Measurements from ENCODE around the gene E4F1. TPM values are rescaled to one million over a fixed set of nuclear protein-coding genes. Genes with fewer than 3 reads are reported as not detected.

Gene E4F1, protein sequence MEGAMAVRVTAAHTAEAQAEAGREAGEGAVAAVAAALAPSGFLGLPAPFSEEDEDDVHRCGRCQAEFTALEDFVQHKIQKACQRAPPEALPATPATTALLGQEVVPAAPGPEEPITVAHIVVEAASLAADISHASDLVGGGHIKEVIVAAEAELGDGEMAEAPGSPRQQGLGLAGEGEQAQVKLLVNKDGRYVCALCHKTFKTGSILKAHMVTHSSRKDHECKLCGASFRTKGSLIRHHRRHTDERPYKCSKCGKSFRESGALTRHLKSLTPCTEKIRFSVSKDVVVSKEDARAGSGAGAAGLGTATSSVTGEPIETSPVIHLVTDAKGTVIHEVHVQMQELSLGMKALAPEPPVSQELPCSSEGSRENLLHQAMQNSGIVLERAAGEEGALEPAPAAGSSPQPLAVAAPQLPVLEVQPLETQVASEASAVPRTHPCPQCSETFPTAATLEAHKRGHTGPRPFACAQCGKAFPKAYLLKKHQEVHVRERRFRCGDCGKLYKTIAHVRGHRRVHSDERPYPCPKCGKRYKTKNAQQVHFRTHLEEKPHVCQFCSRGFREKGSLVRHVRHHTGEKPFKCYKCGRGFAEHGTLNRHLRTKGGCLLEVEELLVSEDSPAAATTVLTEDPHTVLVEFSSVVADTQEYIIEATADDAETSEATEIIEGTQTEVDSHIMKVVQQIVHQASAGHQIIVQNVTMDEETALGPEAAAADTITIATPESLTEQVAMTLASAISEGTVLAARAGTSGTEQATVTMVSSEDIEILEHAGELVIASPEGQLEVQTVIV
- 18.7 to 26.9 TPM (median 24.7 TPM) in 5 replicates for total RNA-seq (2022; extraction: Qiagen RNA extraction)

DNA sequence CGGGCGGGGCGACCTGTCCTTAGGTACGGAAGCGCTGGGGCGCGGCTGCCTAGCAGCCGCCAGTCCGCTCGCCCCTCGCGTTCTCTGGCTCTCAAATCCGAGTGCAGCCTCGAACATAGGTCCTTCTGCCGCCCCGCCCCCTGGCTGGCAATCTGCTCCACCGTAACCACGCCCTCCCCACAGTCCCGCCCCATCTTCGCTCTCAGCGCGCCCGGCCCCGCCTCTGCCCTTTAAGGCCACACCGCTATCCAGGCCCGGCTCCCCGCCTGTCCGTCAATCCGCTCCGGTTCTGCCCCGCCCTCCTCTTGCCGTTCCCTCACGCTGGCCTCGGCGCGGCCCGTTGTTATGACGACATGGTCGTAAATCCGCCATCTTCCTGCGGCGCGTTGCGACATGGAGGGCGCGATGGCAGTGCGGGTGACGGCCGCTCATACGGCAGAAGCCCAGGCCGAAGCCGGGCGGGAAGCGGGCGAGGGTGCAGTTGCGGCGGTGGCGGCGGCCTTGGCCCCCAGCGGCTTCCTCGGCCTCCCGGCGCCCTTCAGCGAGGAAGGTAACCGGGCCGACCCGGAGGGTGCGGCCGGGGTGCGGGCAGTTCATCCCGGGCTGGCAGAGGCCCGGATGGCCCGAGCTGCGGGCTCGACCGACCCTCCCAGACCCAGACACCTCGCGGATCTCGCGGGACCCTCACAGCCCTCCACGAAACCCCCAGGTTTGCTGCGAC is at the start of gene E4F1:
Gene E4F1 (plus strand): TSS at position 371 of the 721 bp plus-strand sequence. CDS start 23 bp downstream, at position 394.

DNA sequence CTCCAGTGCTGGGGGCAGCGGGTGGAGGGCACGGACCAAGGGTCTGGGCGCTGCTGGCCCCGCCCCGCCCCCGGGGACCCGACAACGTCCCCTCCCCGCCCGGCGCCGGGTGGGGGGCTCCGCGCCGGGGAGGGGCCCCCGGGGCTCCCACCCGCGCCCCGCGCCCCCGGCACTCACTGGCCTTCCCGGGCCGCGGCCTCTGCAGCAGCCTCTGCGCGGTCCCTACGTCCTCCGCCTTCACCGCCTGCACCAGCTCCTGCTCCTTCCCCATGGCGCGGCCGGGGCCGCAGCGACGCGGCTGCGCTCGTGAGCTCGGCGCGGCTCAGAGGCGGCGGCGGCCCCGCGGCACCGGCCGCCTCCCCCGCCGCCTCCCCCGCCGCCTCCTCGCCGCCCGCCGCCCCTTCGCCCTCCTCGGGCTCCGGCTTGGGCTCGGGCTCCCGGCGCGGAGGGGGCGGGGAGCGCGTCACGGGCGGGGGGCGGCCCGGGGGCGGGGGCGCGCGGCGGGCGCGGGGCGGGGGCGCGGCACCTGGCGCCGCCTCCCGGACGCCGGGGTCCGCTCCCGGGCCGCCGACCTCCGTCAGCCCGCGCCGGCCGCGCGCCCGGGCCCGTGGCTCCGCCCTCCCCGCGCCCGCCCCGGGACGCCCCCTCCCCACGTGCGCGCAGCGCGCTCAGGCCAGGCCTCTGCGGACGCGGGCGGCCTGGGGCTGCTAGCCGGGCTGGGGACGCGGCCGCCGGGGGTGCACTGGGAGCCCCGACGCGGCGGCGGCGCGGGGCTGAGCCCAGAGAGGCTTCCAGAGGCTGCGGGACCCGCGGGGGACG is 27.0 kb upstream of the E4F1 start, which contains the start of gene CASKIN1:
Gene CASKIN1 (minus strand): TSS at position 444 of the 819 bp plus-strand sequence. CDS start 173 bp downstream, at position 271.

DNA sequence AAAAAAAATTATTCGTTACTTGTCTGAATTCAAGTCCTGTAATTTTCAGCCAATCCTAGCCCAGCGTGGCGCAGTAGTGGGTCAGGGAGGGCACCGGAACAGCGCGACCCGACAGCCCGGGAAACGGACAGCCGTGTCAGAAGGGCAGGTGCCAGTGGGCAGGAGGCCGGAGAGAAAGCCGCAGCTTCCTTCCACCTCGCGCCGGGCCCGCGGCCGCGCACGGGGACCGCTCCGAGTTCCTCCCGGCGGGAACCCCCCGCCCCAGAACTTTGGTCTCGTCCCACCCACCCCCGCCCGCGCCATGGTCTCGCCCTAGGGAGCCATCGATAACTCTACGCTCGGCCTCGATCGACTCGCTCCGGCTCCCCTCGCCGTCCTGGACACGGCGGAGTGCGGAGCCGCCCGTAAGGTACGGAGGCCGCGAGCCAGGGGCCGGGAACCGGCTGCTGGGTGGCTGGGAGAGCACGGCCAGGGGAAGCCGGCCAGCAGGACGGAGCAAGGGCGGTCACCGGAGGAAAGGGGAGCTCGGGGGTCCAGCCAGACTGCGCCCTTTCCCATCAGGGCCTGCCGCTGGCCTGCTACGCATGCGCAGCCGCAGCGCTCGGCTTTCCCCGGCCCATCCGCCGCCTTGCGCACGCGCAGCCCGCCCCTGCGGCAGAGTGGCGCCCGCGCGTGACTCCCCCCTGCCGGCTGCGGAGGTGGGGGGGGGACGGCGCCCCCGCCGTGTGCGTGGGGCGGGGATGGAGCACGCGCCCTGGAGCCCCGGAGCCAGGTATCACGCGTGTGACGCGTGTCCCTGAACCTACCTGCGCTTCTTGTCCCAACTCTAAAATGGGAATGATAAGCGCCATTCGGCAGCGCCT is 18.1 kb upstream of the E4F1 start, which contains the start of gene MLST8:
Gene MLST8 (plus strand): TSS at position 351 of the 863 bp plus-strand sequence. CDS start 632 bp downstream, outside the sequence.

DNA sequence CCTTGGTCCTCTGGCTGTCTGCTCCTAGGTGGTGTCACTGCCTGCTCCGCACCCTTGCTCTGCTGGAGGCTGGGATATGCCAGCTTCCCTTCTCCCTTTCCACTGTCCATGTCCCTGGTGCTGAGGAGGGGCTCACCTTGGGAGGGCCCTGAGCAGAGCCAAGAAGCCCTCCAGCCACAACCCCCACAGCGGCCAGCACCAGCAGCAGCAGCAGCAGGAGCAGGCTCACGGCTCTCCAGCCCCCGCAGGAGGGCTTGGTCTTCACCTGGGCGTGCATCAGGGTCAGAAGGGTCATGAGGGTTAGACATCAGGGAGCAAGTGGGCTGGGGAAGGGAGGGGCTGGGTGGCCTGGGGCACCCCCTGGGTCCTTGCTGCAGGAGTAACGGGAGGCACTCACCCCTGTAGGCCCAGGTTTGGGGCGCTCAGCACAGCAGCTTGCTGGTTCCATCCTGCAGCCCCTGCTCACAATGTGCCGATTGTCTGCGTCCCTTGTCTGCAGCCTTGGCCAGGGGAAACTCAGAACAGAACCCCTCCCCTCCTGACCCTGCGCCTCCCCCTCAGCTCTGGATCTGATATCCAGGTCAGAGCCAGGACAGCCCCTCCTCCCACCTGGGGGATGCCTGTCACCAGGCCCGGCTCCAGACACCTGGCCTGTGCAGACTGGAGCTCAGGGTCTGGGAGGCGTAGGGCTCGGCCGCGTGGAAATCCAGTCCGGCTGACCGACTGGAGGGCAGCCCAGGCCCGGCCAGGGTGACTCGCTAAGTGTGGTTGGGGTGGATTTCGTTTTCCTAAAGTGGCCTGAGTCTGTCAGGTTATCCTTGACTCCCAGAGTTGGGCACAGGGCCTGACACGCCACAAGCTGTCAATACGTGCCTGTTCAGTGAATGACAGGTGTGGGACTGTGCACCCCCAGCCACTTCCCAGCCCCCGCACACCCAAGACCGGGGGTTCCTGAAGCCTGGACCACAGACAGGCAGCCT is 12.7 kb upstream of the E4F1 start, which contains the start of gene BRICD5:
Gene BRICD5 (minus strand): TSS at position 478 of the 980 bp plus-strand sequence. CDS start 30 bp downstream, at position 448.

DNA sequence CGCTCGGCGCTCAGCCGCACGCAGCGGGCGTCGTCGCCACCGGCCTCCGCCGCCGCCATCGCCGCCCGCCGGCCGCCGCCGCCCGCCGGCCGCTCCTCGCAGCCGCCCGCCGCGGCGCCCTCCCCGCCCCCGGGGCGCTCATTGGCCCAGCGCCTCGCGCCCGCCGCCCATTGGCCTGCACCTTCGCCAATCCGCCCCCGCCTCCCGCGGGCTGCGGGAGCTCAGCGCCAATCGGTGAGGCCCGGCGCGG is 8.7 kb upstream of the E4F1 start, which contains the start of gene PGP:
Gene PGP (minus strand): TSS at position 122 of the 250 bp plus-strand sequence. CDS start 63 bp downstream, at position 59.

DNA sequence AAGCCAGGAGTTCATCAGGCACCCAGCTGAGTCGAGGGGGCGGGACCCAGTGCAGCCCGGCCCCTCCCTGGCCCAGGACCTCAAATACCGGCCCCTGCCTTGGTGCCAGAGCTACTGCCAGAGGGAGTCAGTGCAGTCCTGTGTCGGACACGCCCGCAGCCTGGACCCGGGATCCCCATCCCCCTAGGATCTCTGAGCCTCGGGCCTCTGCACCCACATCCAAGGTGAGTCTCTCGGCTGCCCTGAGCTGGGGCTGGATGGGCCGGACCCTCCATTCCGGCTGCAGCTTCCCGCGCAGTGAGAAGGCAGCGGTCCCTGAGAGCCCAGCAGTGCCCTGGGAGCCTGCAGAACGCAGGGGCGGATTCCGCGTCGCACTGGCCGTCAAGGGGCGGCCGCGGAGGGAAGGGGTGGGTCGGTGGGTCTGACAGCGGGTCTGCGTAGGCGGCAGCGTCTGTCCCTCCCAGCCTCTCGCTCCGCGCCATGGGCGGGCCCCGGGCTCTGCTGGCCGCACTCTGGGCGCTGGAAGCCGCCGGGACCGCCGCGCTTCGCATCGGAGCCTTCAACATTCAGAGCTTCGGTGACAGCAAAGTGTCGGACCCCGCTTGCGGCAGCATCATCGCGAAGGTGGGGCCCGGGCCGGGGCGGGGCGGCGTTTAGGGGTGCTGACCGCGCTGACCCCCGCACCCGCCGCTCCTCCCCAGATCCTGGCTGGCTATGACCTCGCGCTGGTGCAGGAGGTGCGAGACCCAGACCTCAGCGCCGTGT is 13.1 kb downstream of the E4F1 start, which contains the start of gene DNASE1L2:
Gene DNASE1L2 (plus strand): TSS at position 108 of the 765 bp plus-strand sequence. CDS start 373 bp downstream, at position 481.

DNA sequence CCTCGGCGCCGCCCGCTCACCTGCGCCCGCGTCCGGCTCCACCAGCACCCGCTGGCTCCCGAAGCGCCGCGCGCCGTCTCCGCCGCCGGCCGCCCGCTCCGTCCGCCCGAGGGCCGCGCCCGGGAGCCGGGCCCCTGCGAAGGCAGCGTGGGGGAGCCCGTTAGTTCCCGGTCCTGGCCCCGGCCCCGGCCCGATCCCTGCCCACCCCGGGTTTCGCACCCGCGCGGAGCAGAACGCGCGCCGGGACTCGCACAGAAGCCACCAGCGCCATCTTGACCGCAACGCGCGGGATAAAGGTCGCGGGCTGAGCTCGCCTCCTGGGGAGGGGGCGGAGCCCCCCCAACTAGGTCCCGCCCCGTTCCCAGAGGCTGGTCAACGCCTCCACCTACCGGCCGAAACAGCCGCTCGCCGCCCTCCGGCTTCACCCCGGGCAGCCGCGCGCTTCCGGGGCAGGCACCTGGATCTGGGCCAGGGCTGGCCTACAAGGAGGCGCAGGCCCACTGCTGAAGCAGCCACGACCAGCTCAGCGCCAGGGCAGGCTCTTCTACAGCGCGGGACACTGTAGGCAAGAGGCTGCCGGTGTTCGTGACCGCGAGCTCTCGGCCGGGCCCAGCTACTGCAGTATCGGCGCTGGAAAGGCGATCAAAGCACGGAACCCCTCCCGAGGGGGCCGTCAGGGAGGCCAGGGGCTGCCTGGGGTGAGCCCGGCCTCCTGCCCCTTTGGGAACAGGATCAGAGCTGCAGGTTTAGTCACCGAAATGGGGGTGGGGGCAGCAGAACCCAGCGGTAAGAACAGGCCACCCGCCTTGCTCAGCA is 28.1 kb downstream of the E4F1 start, which contains the start of gene ECI1:
Gene ECI1 (minus strand): TSS at position 292 of the 816 bp plus-strand sequence. CDS start 21 bp downstream, at position 271.

DNA sequence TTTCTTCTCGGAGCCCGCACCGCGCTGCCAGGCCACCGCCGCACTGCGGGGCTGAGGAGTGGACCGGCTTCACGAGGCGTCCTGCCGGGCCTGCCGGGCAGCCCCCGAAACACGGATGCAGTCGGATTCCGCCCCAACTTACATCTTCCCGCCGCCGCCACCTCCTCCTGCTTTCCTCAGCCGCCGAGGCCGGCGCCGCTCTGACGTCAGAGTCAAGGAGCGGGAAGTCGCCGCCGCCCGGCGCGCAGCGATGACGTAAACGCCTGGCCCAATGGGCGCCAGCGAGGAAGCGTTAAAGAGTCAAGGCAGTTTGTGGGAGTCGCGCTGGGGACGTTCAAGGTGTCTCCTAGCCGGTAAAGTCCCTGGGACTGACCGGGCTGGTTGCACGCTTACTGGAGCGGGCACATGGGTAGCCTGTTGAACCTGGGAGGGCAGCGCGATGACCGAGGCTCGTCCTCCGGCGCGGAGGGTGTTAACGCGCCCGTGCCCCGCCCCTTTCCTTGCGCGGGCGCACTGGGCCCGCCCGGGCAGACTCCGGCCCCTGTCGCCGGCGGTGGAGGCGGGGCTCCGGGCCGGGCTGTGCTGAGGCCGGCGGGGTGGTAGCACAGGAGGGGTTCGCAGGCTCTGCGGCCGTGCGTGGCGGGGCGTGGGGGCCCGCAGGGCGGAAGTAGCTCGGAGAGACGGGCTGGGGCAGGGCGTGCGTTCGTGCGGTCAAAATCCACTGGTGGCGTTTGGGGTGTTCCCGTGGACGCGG is 44.7 kb downstream of the E4F1 start, which contains the start of gene RNPS1:
Gene RNPS1 (minus strand): TSS at position 214 of the 754 bp plus-strand sequence. CDS start 3,483 bp downstream, outside the sequence.

Other genes starting within 250 kb of the E4F1 start
- 0.08 to 0.31 TPM (median 0.28 TPM) in 5 replicates for gene NOXO1, start 242.1 kb upstream of the E4F1 start, total RNA-seq (2022; extraction: Qiagen RNA extraction)
- gene GFER, start 239.4 kb upstream of the E4F1 start, total RNA-seq (2022; extraction: Qiagen RNA extraction): 23.0 to 44.4 TPM (median 40.1 TPM) in 5 replicates
- 5.0 to 9.3 TPM (median 8.2 TPM) in 5 replicates for gene SYNGR3, start 233.6 kb upstream of the E4F1 start, total RNA-seq (2022; extraction: Qiagen RNA extraction)
- 47.7 to 63.8 TPM (median 61.2 TPM) in 5 replicates for gene ZNF598, start 213.8 kb upstream of the E4F1 start, total RNA-seq (2022; extraction: Qiagen RNA extraction)
- gene NPW, start 203.8 kb upstream of the E4F1 start, total RNA-seq (2022; extraction: Qiagen RNA extraction): 0.65 to 1.4 TPM (median 0.88 TPM) in 5 replicates
- 45.2 to 69.1 TPM (median 66.9 TPM) in 5 replicates for gene NHERF2, start 196.7 kb upstream of the E4F1 start, total RNA-seq (2022; extraction: Qiagen RNA extraction)
- 36.2 to 51.1 TPM (median 47.9 TPM) in 5 replicates for gene NTHL1, start 175.8 kb upstream of the E4F1 start, total RNA-seq (2022; extraction: Qiagen RNA extraction)
- gene TSC2, start 175.6 kb upstream of the E4F1 start, total RNA-seq (2022; extraction: Qiagen RNA extraction): 32.0 to 40.6 TPM (median 34.1 TPM) in 5 replicates
- gene PKD1, start 87.7 kb upstream of the E4F1 start, total RNA-seq (2022; extraction: Qiagen RNA extraction): 34.4 to 54.4 TPM (median 49.3 TPM) in 5 replicates
- 1.9 to 4.4 TPM (median 3.3 TPM) in 5 replicates for gene RAB26, start 75.0 kb upstream of the E4F1 start, total RNA-seq (2022; extraction: Qiagen RNA extraction)
- 39.0 to 55.8 TPM (median 49.7 TPM) in 5 replicates for gene TRAF7, start 67.8 kb upstream of the E4F1 start, total RNA-seq (2022; extraction: Qiagen RNA extraction)
- 0.23 to 1.00 TPM (median 0.47 TPM) in 5 replicates for gene CASKIN1, start 27.0 kb upstream of the E4F1 start, total RNA-seq (2022; extraction: Qiagen RNA extraction)
- 39.9 to 53.2 TPM (median 51.0 TPM) in 5 replicates for gene MLST8, start 18.1 kb upstream of the E4F1 start, total RNA-seq (2022; extraction: Qiagen RNA extraction)
- gene BRICD5, start 12.7 kb upstream of the E4F1 start, total RNA-seq (2022; extraction: Qiagen RNA extraction): 1.5 to 4.8 TPM (median 3.4 TPM) in 5 replicates
- 14.8 to 35.7 TPM (median 32.9 TPM) in 5 replicates for gene PGP, start 8.8 kb upstream of the E4F1 start, total RNA-seq (2022; extraction: Qiagen RNA extraction)
- 0.60 to 1.7 TPM (median 1.3 TPM) in 5 replicates for gene DNASE1L2, start 12.9 kb downstream of the E4F1 start, total RNA-seq (2022; extraction: Qiagen RNA extraction)
- 48.5 to 95.5 TPM (median 93.6 TPM) in 5 replicates for gene ECI1, start 28.0 kb downstream of the E4F1 start, total RNA-seq (2022; extraction: Qiagen RNA extraction)
- 252 to 288 TPM (median 261 TPM) in 5 replicates for gene RNPS1, start 44.5 kb downstream of the E4F1 start, total RNA-seq (2022; extraction: Qiagen RNA extraction)
- gene ABCA3, start 117.1 kb downstream of the E4F1 start, total RNA-seq (2022; extraction: Qiagen RNA extraction): 17.3 to 21.9 TPM (median 20.6 TPM) in 5 replicates
- 20.2 to 23.1 TPM (median 21.1 TPM) in 5 replicates for gene CCNF, start 205.9 kb downstream of the E4F1 start, total RNA-seq (2022; extraction: Qiagen RNA extraction)
- 15.9 to 20.9 TPM (median 18.9 TPM) in 5 replicates for gene TEDC2, start 236.5 kb downstream of the E4F1 start, total RNA-seq (2022; extraction: Qiagen RNA extraction)
- gene NTN3, start 247.7 kb downstream of the E4F1 start, total RNA-seq (2022; extraction: Qiagen RNA extraction): 0.05 to 0.07 TPM (median 0.06 TPM) in 3 of 5 replicates, not detected in the others